Activated naive CD4-positive, alpha-beta T cell treated with anti-CD3 and anti-CD28 coated beads, Interleukin-2, amount 10 ng/mL, durations not matched to agents 7 days and 5 days (primary cell): ENCODE data around the gene NAGK.
"Not testable (repeated sequence)": the region's sequence is repeated elsewhere in the genome, so short reads cannot be mapped to it uniquely, and the experiment has no call there.

ENCODE experiments used
- CTCF ChIA-PET: fragments of 350-600 bp; sonication (Branson Sonifier 250); formaldehyde crosslinking; loops from one replicate; lab custom pipeline; 2021; ENCODE audit warnings: antibody characterized with exemption; lab: Charles Lee
- DNase-seq: peaks from one replicate; pipeline ENCODE4 v3.0.0-alpha.2; 2020
- H3K27ac Mint-ChIP-seq: one replicate; pipeline ENCODE4 v1.8.0; 2021; ENCODE audit warnings: mild to moderate bottlenecking, moderate library complexity, mixed read lengths
- H3K27me3 Mint-ChIP-seq: one replicate; pipeline ENCODE4 v1.8.0; 2021; ENCODE audit warnings: mild to moderate bottlenecking, mixed read lengths
- H3K36me3 Mint-ChIP-seq: one replicate; pipeline ENCODE4 v1.8.0; 2021; ENCODE audit warnings: mixed read lengths
- H3K4me1 Mint-ChIP-seq: one replicate; pipeline ENCODE4 v1.8.0; 2021; ENCODE audit warnings: mixed read lengths
- H3K4me3 Mint-ChIP-seq: one replicate; pipeline ENCODE4 v1.8.0; 2021; ENCODE audit warnings: mild to moderate bottlenecking, moderate library complexity, mixed read lengths
- H3K9me3 Mint-ChIP-seq: one replicate; pipeline ENCODE4 v1.8.0; 2021; ENCODE audit warnings: mixed read lengths

The NAGK gene

GRCh38 chr2:71068218-71069035 lies at the start of gene NAGK:
Gene NAGK, plus strand, starts transcription at chr2:71068648. Its CDS starts 36 bp downstream, at chr2:71068684.
- H3K4me3 Mint-ChIP-seq, result peak within 1 kb of the TSS; percentile 93
- H3K27me3 Mint-ChIP-seq, result peaks cover 5% of the 10 kb centered on the region
- DNase-seq, result peak; percentile 98
- peak within 1 kb of the TSS; percentile 94 for H3K27ac Mint-ChIP-seq
- peaks cover 25% of the 10 kb centered on the region for H3K36me3 Mint-ChIP-seq
- peaks cover 60% of the 10 kb centered on the region for H3K4me1 Mint-ChIP-seq
- CTCF ChIA-PET, result interaction anchor here (0.6 to 6.2 kb wide), 6 partner anchors 18 to 91 kb away, joined by 3 to 39 read pairs (median 6); partner anchors contain the start of gene MPHOSPH10
- H3K9me3 Mint-ChIP-seq, result no peaks in the 10 kb centered on the region

DNA sequence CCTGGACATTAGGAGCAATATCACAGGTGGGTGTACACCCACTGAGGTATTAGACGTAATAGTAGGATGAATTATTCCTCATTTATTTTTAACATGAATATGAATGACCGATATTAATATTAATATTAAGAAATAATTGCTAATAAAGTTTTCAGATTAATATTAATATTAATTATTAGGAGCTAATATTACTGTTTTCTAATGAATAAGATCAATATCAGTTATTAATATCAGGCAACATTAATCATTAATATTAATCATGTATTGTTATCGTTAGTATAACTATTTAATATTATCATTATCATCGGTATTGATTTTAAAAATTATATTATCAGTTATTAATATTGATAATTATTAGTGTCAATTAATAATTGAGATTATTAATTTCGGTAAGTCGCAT lies 48.5 kb upstream of the NAGK start:
- H3K27ac Mint-ChIP-seq, H3K36me3 Mint-ChIP-seq, H3K4me1 Mint-ChIP-seq, H3K27me3 Mint-ChIP-seq, CTCF ChIA-PET, DNase-seq, H3K9me3 Mint-ChIP-seq, H3K4me3 Mint-ChIP-seq: not testable (repeated sequence)

- H3K27me3 Mint-ChIP-seq, H3K27ac Mint-ChIP-seq, CTCF ChIA-PET, H3K9me3 Mint-ChIP-seq, H3K36me3 Mint-ChIP-seq, DNase-seq, H3K4me1 Mint-ChIP-seq, H3K4me3 Mint-ChIP-seq: not testable (repeated sequence)
Measured at GRCh38 chr2:71021394-71021793, 47.1 kb upstream of the NAGK start.

DNA sequence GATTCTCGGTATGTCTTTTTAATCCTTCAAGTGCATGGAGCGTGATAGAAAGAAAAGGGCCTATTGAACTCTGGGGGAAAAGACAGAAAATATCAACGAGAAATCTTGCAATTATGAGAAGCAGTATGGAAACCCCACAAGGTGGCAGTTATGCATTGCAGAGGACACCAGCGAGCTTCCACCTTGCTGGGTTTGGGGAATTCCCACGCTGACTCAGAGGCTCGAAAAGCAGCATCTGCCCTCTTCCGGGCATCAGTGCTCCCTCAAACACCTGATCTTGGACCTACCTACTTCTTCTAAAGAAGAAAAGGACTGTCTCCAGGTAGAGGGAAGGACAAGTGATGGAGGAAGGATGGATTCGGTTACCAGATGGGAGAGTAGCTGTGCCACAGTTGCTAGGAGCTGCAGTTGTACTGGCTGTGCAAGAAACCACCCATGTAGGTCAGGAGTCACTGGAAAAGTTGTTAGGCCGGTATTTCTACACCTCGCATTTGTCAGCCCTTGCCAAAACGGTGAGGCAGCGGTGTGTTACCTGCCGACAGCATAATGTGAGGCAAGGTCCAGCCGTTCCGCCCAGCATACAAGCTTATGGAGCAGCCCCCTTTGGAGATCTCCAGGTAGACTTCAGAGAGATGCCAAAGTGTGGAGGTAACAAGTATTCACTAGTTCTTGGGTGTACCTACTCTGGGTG lies 44.8 kb upstream of the NAGK start:
- not testable (repeated sequence) for H3K27me3 Mint-ChIP-seq, H3K9me3 Mint-ChIP-seq, H3K4me3 Mint-ChIP-seq, H3K36me3 Mint-ChIP-seq, H3K4me1 Mint-ChIP-seq, H3K27ac Mint-ChIP-seq
- peak; percentile 65 for DNase-seq
- CTCF ChIA-PET, result interaction anchor here (0.7 to 1.3 kb wide), 3 partner anchors 39 to 131 kb away, joined by 3 read pairs; no protein-coding TSS in a partner anchor

DNA sequence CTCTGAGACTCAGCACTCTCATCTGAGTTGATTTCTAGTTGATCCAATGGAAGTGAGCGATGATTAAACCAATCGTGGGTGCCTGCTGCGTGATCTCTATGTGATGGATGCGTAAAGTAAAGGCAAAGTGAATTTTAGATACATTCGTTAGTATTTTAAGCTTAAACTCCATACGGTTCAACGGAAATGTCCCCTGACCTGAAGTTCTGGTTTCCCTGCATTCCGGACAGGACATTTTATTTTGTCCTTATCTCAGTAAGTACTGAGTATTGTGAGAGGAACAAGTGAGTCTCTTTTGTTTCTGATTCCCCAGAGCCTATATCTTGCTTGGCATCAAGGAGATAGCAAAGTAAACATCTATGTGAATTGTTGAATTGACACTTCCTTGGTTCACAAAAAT lies 32.2 kb upstream of the NAGK start:
- CTCF ChIA-PET, H3K4me3 Mint-ChIP-seq, H3K9me3 Mint-ChIP-seq, H3K4me1 Mint-ChIP-seq, H3K27ac Mint-ChIP-seq, DNase-seq, H3K36me3 Mint-ChIP-seq: not testable (repeated sequence)
- peaks cover 23% of the 10 kb centered on the region for H3K27me3 Mint-ChIP-seq

GRCh38 chr2:71042287-71042686 lies 26.2 kb upstream of the NAGK start:
- Mint-ChIP-seq H3K4me1 (no peaks in the 10 kb centered on the region), H3K9me3 (no peaks in the 10 kb centered on the region), H3K27me3 (peaks cover 4% of the 10 kb centered on the region), H3K4me3 (no peak overlapping the region), H3K27ac (no peak overlapping the region), H3K36me3 (no peaks in the 10 kb centered on the region)
- CTCF ChIA-PET, result no interaction called here
- DNase-seq, result no peak

- Mint-ChIP-seq H3K27me3 (no peaks in the 10 kb centered on the region), H3K27ac (no peak overlapping the region), H3K4me3 (no peak overlapping the region), H3K36me3 (no peaks in the 10 kb centered on the region), H3K9me3 (no peaks in the 10 kb centered on the region), H3K4me1 (no peaks in the 10 kb centered on the region)
- peak; percentile 44 for DNase-seq
- CTCF ChIA-PET, result no interaction called here
Measured at GRCh38 chr2:71043531-71044407, 24.7 kb upstream of the NAGK start.

GRCh38 chr2:71045151-71045550 lies 23.3 kb upstream of the NAGK start:
- H3K27ac Mint-ChIP-seq, result no peak overlapping the region
- no peaks in the 10 kb centered on the region for H3K4me1 Mint-ChIP-seq
- CTCF ChIA-PET, result no interaction called here
- no peak overlapping the region for H3K4me3 Mint-ChIP-seq
- H3K36me3 Mint-ChIP-seq, result no peaks in the 10 kb centered on the region
- H3K27me3 Mint-ChIP-seq, result no peaks in the 10 kb centered on the region
- no peaks in the 10 kb centered on the region for H3K9me3 Mint-ChIP-seq
- no peak for DNase-seq

- H3K9me3 Mint-ChIP-seq, result no peaks in the 10 kb centered on the region
- no peaks in the 10 kb centered on the region for H3K27me3 Mint-ChIP-seq
- CTCF ChIA-PET, result no interaction called here
- H3K4me1 Mint-ChIP-seq, result no peaks in the 10 kb centered on the region
- no peak overlapping the region for H3K27ac Mint-ChIP-seq
- no peaks in the 10 kb centered on the region for H3K36me3 Mint-ChIP-seq
- no peak overlapping the region for H3K4me3 Mint-ChIP-seq
- DNase-seq, result no peak
Measured at GRCh38 chr2:71045865-71046548, 22.4 kb upstream of the NAGK start.

DNA sequence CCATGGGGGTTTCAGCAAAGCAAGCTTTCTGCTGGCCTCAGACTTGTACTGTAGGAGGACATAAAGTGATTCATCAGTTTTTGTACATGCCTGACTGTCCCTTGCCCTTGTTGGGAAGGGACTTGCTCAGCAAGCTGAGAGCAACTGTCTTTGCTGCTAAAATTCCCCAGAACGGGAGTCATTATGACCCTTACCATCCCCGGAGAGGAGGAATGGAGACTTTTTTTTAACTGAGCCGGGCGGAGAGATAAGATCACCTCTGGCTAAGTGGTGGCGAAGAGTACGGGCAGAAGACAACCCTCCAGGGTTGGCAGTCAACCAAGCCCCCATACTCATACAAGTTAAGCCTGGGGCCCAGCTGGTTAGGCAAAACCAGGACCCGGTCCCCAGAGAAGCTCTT lies 20.4 kb upstream of the NAGK start:
- CTCF ChIA-PET, result interaction anchor here (1.6 kb wide), 1 partner anchor 234 kb away, joined by 5 read pairs; no protein-coding TSS in a partner anchor
- DNase-seq, result no peak
- Mint-ChIP-seq H3K27me3 (no peaks in the 10 kb centered on the region), H3K4me1 (no peaks in the 10 kb centered on the region), H3K4me3 (no peak overlapping the region), H3K9me3 (no peaks in the 10 kb centered on the region), H3K27ac (no peak overlapping the region), H3K36me3 (no peaks in the 10 kb centered on the region)

GRCh38 chr2:71049704-71050360 lies 18.6 kb upstream of the NAGK start:
- H3K36me3 Mint-ChIP-seq, DNase-seq, H3K4me3 Mint-ChIP-seq, H3K9me3 Mint-ChIP-seq, H3K27ac Mint-ChIP-seq, H3K4me1 Mint-ChIP-seq, H3K27me3 Mint-ChIP-seq: not testable (repeated sequence)
- CTCF ChIA-PET, result interaction anchor here (0.8 to 1.1 kb wide), 3 partner anchors 18 to 99 kb away, joined by 3 to 7 read pairs (median 4); no protein-coding TSS in a partner anchor

DNA sequence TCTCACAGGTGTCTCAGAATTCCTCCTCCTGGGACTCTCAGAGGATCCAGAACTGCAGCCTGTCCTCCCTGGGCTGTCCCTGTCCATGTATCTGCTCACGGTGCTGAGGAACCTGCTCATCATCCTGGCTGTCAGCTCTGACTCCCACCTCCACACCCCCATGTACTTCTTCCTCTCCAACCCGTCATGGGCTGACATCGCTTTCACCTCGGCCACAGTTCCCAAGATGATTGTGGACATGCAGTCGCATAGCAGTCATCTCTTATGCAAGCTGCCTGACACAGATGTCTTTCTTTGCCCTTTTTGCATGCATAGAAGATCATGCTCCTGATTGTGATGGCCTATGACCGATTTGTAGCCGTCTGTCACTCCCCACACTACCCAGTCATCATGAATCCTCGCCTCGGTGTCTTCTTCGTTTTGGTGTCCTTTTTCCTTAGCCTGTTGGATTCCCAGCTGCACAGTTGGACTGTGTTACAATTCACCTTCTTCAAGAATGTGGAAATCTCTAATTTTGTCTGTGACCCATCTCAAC lies 13.2 kb upstream of the NAGK start:
- CTCF ChIA-PET, H3K4me1 Mint-ChIP-seq, H3K36me3 Mint-ChIP-seq, DNase-seq, H3K27ac Mint-ChIP-seq, H3K9me3 Mint-ChIP-seq, H3K4me3 Mint-ChIP-seq: not testable (repeated sequence)
- H3K27me3 Mint-ChIP-seq, result peaks cover 20% of the 10 kb centered on the region

DNA sequence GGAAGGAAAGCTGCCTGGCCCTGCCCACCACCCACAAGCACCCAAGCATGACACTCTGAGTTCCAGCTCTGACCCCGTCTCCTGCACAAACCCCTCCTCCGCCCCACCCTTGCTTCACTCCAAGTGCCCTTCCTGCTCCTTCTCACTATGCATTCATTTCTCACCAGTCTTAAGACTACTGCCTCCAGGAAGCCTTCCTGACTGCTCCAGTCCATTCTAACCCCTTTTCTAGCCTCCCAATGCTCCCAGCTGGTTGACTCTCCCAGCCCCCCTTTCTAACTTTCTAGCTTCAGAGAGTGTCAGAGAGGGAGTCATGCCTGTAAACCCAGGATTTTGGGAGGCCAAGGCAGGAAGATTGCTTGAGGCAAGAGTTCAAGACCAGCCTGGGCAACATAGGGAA lies 8.2 kb upstream of the NAGK start:
- H3K36me3 Mint-ChIP-seq, result no peaks in the 10 kb centered on the region
- H3K9me3 Mint-ChIP-seq, result no peaks in the 10 kb centered on the region
- no peak for DNase-seq
- H3K27me3 Mint-ChIP-seq, result peaks cover 41% of the 10 kb centered on the region
- no peak overlapping the region for H3K4me3 Mint-ChIP-seq
- no peak overlapping the region for H3K27ac Mint-ChIP-seq
- CTCF ChIA-PET, result interaction anchor here (1.1 kb wide), 1 partner anchor 12 kb away, joined by 3 read pairs; no protein-coding TSS in a partner anchor
- no peaks in the 10 kb centered on the region for H3K4me1 Mint-ChIP-seq
